Endothelial cell of umbilical vein (primary cell): ENCODE measurements around the gene PMIS2. TPM values are rescaled to one million over a fixed set of nuclear protein-coding genes. Genes with fewer than 3 reads are reported as not detected.

Experiments
- BruUV-seq: library from RNA; stranded (reverse); fragments of 400-500 nt; replicated peaks from 2 replicates; lab custom pipeline; 2021; lab: Mats Ljungman, UMichigan
- CTCF ChIA-PET: fragments of 300-600, 350-600 bp; sonication (Branson Sonifier 250); formaldehyde crosslinking; loops from one replicate; lab custom pipeline; 2021; ENCODE audit warnings: antibody characterized with exemption, inconsistent platforms; lab: Charles Lee
- POLR2A ChIA-PET: fragments of 300-600, 350-600 bp; sonication (Branson Sonifier 250); formaldehyde crosslinking; loops from one replicate; lab custom pipeline; 2021; ENCODE audit warnings: antibody characterized with exemption, inconsistent platforms; lab: Charles Lee
- DNase-seq: peaks from one replicate; pipeline ENCODE4 v3.0.0-alpha.2; 2011; ENCODE audit warnings: low read depth, low spot score
- FAIRE-seq: peaks from 2 replicates; lab custom pipeline; 2011; peaks lifted over from hg19 to GRCh38; lab: Jason Lieb, UNC
- H2AFZ ChIP-seq: 2 replicates; pipeline ENCODE4 v1.6.0; 2012; ENCODE audit warnings: low read depth, low read length, control low read depth, inconsistent platforms
- H3K27ac ChIP-seq: 2 replicates; pipeline ENCODE4 v1.5.1; 2011; ENCODE audit warnings: low read depth, mild to moderate bottlenecking, control low read depth, low read length, moderate library complexity; ENCODE audit not compliant: insufficient read depth
- H3K27me3 ChIP-seq, 2 experiments: 2 replicates each; pipeline versions ENCODE4 v1.6.0 to v1.6.1; 2011; ENCODE audit warnings: low read length in 2 of 2, mixed read lengths in 1 of 2; ENCODE audit not compliant: control insufficient read depth in 2 of 2, insufficient read depth in 2 of 2
- H3K36me3 ChIP-seq, 2 experiments: 2 replicates in 1 of 2; 3 replicates in 1 of 2; pipeline ENCODE4 v1.5.1; 2011; ENCODE audit warnings: low read length in 2 of 2, mild to moderate bottlenecking in 1 of 2, moderate library complexity in 1 of 2; ENCODE audit not compliant: control insufficient read depth in 2 of 2, insufficient read depth in 2 of 2; ENCODE audit errors: extremely low read depth in 1 of 2
- H3K4me1 ChIP-seq: 3 replicates; pipeline ENCODE4 v1.5.1; 2011; ENCODE audit warnings: mild to moderate bottlenecking, low read length; ENCODE audit not compliant: control insufficient read depth, insufficient read depth; ENCODE audit errors: extremely low read depth
- H3K4me2 ChIP-seq: 2 replicates; pipeline ENCODE4 v1.6.1; 2011; ENCODE audit warnings: low read length, control low read depth, mixed read lengths; ENCODE audit not compliant: insufficient read depth
- H3K4me3 ChIP-seq, 3 experiments: fragments of 200-600 bp in 1 of 3; sonication (generic), shearing (Covaris generic) in 1 of 3; replicated peaks in 1 of 3; 2 replicates each; pipeline ENCODE4 v1.5.1; 2011 to 2016; ENCODE audit warnings: control low read depth in 3 of 3, low read length in 3 of 3, mild to moderate bottlenecking in 2 of 3, inconsistent platforms in 1 of 3, low read depth in 1 of 3, moderate library complexity in 1 of 3; ENCODE audit not compliant: insufficient read depth in 1 of 3
- H3K79me2 ChIP-seq: 2 replicates; pipeline ENCODE4 v1.6.0; 2012; ENCODE audit warnings: low read length, inconsistent platforms; ENCODE audit not compliant: control insufficient read depth, insufficient read depth
- H3K9ac ChIP-seq: replicated peaks from 2 replicates; pipeline ENCODE3; 2011; ENCODE audit warnings: low read length, control low read depth; ENCODE audit not compliant: insufficient read depth; ENCODE audit errors: extremely low read depth
- H3K9me1 ChIP-seq: replicated peaks from 3 replicates; pipeline ENCODE4 v1.6.0; 2011; ENCODE audit warnings: mild to moderate bottlenecking, low read length; ENCODE audit not compliant: control insufficient read depth, insufficient read depth; ENCODE audit errors: extremely low read depth
- H3K9me3 ChIP-seq: replicated peaks from 2 replicates; pipeline ENCODE4 v1.5.1; 2012; ENCODE audit warnings: low read length, inconsistent platforms; ENCODE audit not compliant: control insufficient read depth, insufficient read depth
- H4K20me1 ChIP-seq: replicated peaks from 2 replicates; pipeline ENCODE3; 2011; ENCODE audit warnings: mild to moderate bottlenecking, low read length; ENCODE audit not compliant: control insufficient read depth, insufficient read depth; ENCODE audit errors: extremely low read depth
- CTCF ChIP-seq, 2 donors: IDR thresholded peaks; 1 replicate in 1 of 2; 2 replicates in 1 of 2; pipeline ENCODE4 v1.5.1; 2011; ENCODE audit warnings: low read length in 2 of 2, mild to moderate bottlenecking in 2 of 2, moderate library complexity in 2 of 2, control low read depth in 1 of 2, inconsistent platforms in 1 of 2, low read depth in 1 of 2; ENCODE audit not compliant: insufficient read depth in 1 of 2; ENCODE audit errors: extremely low read depth in 1 of 2
- GATA2 ChIP-seq: IDR thresholded peaks from 2 replicates; pipeline ENCODE4 v1.7.0; 2011; ENCODE audit warnings: low read depth, mild to moderate bottlenecking, moderate library complexity, mixed read lengths, low read length; ENCODE audit not compliant: insufficient read length, insufficient read depth
- MYC ChIP-seq: IDR thresholded peaks from one replicate; pipeline ENCODE4 v1.6.1; 2011; ENCODE audit warnings: mild to moderate bottlenecking, low read depth, low read length
- POLR2A ChIP-seq: IDR thresholded peaks from 2 replicates; pipeline ENCODE4 v1.6.1; 2012; ENCODE audit warnings: low read depth, mild to moderate bottlenecking, control low read depth, low read length
- POLR2AphosphoS5 ChIP-seq: IDR thresholded peaks from 2 replicates; pipeline ENCODE4 v1.6.1; 2012; ENCODE audit warnings: low read depth, mild to moderate bottlenecking, control low read depth, low read length, moderate library complexity; ENCODE audit not compliant: insufficient read depth
- dilution Hi-C: fragments of 300-500 bp; cut with MboI; formaldehyde crosslinking; loops from one replicate; pipeline ENCODE4 v1.15.0; 2019; ENCODE audit warnings: low sequenced_read_pairs; ENCODE audit not compliant: extremely low pct_ligation_motif_present
- intact Hi-C: fragments of 100-400 bp; cut with micrococcal nuclease; formaldehyde crosslinking; loops from one replicate; pipeline ENCODE4 v1.10.0; 2022
- polyA plus RNA-seq, 4 experiments: library from polyadenylated mRNA; depleted of rRNA in 3 of 4; stranded (reverse) in 3 of 4; unstranded in 1 of 4; fragments of >200 nt; gene quantifications; 2 replicates each; pipeline versions ENCODE4 v1.2.1 to v1.2.3, GENCODE V29; 2011 to 2012; ENCODE audit warnings: missing spikeins in 1 of 4
- total RNA-seq: library from RNA; stranded (reverse); gene quantifications from 2 replicates; pipeline ENCODE4 v1.2.3, GENCODE V29; 2021

PMIS2 gene
- total and polyA plus RNA-seq, 2 donors (not counting 3 experiments of a cell fraction or from before 2014, with no cell fraction given) = not detected

- H3K79me2 ChIP-seq = no peaks in the 10 kb centered on the region
- peaks cover 12 to 46% of the 10 kb centered on the region in 2 experiments for H3K36me3 ChIP-seq
- H3K9me3 ChIP-seq = no peaks in the 10 kb centered on the region
- POLR2A ChIA-PET = no interaction called here
- H4K20me1 ChIP-seq = no peaks in the 10 kb centered on the region
- no peak overlapping the region for H2AFZ ChIP-seq
- H3K4me1 ChIP-seq = peaks cover 3% of the 10 kb centered on the region
- TF ChIP-seq CTCF (IDR thresholded peaks at IDR 0.05; ENCODE audit: extremely low read depth in 1 of 2, insufficient read depth in 1 of 2, low read depth in 1 of 2, low read length in 2 of 2) (no peak), POLR2A (no peak), GATA2 (no peak), MYC (no peak), POLR2AphosphoS5 (no peak)
- no peak overlapping the region for H3K4me3 ChIP-seq
- no peak overlapping the region for H3K4me2 ChIP-seq
- dilution Hi-C loops = no loop called here
- H3K9me1 ChIP-seq = no peaks in the 10 kb centered on the region
- no peak for DNase-seq
- CTCF ChIA-PET = no interaction called here
- no peak overlapping the region for H3K9ac ChIP-seq
- H3K27ac ChIP-seq = no peak overlapping the region
- BruUV-seq = no TSS peak
- intact Hi-C loops = no loop called here
- H3K27me3 ChIP-seq = no peaks in the 10 kb centered on the region
- FAIRE-seq = no peak
These were observed 50.7 kb downstream of the PMIS2 start for GRCh38 chr19:35636651-35637050.

Other genes starting within 250 kb of the PMIS2 start
- not detected in 2 replicates for gene FFAR1, start 238.3 kb upstream of the PMIS2 start, total RNA-seq
- gene FFAR1, start 238.3 kb upstream of the PMIS2 start, polyA plus RNA-seq = not detected in 2 replicates
- gene FFAR3, start 227.7 kb upstream of the PMIS2 start, total RNA-seq = not detected in 2 replicates
- gene FFAR3, start 227.7 kb upstream of the PMIS2 start, polyA plus RNA-seq = not detected in 2 replicates
- not detected in 2 replicates for gene GPR42, start 215.1 kb upstream of the PMIS2 start, total RNA-seq
- not detected in 2 replicates for gene GPR42, start 215.1 kb upstream of the PMIS2 start, polyA plus RNA-seq
- gene FFAR2, start 137.9 kb upstream of the PMIS2 start, total RNA-seq = not detected in 2 replicates
- not detected in 2 replicates for gene FFAR2, start 137.9 kb upstream of the PMIS2 start, polyA plus RNA-seq
- gene KRTDAP, start 95.7 kb upstream of the PMIS2 start, total RNA-seq = not detected in 2 replicates
- not detected in 2 replicates for gene KRTDAP, start 95.7 kb upstream of the PMIS2 start, polyA plus RNA-seq
- not detected in 2 replicates for gene DMKN, start 72.5 kb upstream of the PMIS2 start, total RNA-seq
- gene DMKN, start 72.5 kb upstream of the PMIS2 start, polyA plus RNA-seq = not detected in 2 replicates
- not detected in 2 replicates for gene SBSN, start 57.9 kb upstream of the PMIS2 start, total RNA-seq
- not detected in 2 replicates for gene SBSN, start 57.9 kb upstream of the PMIS2 start, polyA plus RNA-seq
- not detected in 2 replicates for gene GAPDHS, start 52.7 kb upstream of the PMIS2 start, total RNA-seq
- not detected in 2 replicates for gene GAPDHS, start 52.7 kb upstream of the PMIS2 start, polyA plus RNA-seq
- gene TMEM147, start 40.5 kb upstream of the PMIS2 start, total RNA-seq = 75.8 and 76.1 TPM in 2 replicates
- gene TMEM147, start 40.5 kb upstream of the PMIS2 start, polyA plus RNA-seq = 214 and 246 TPM in 2 replicates
- not detected in 2 replicates for gene ATP4A, start 22.5 kb upstream of the PMIS2 start, total RNA-seq
- gene ATP4A, start 22.5 kb upstream of the PMIS2 start, polyA plus RNA-seq = not detected in 2 replicates
- gene HAUS5, start 26.6 kb downstream of the PMIS2 start, total RNA-seq = 17.5 and 19.0 TPM in 2 replicates
- gene HAUS5, start 26.6 kb downstream of the PMIS2 start, polyA plus RNA-seq = 8.9 and 9.2 TPM in 2 replicates
- gene RBM42, start 42.9 kb downstream of the PMIS2 start, total RNA-seq = 97.3 and 99.2 TPM in 2 replicates
- 78.3 and 81.4 TPM in 2 replicates for gene RBM42, start 42.9 kb downstream of the PMIS2 start, polyA plus RNA-seq
- 0.95 and 1.5 TPM in 2 replicates for gene ETV2, start 55.6 kb downstream of the PMIS2 start, total RNA-seq
- gene ETV2, start 55.6 kb downstream of the PMIS2 start, polyA plus RNA-seq = 1.0 and 2.1 TPM in 2 replicates
- gene COX6B1, start 62.1 kb downstream of the PMIS2 start, total RNA-seq = 300 and 327 TPM in 2 replicates
- 692 and 759 TPM in 2 replicates for gene COX6B1, start 62.1 kb downstream of the PMIS2 start, polyA plus RNA-seq
- gene UPK1A, start 80.3 kb downstream of the PMIS2 start, total RNA-seq = not detected in 2 replicates
- 0.13 TPM in 1 of 2 replicates, not detected in the other for gene UPK1A, start 80.3 kb downstream of the PMIS2 start, polyA plus RNA-seq
- gene ZBTB32, start 118.4 kb downstream of the PMIS2 start, total RNA-seq = not detected in 2 replicates
- not detected in 2 replicates for gene ZBTB32, start 118.4 kb downstream of the PMIS2 start, polyA plus RNA-seq
- gene KMT2B, start 131.8 kb downstream of the PMIS2 start, total RNA-seq = 37.2 and 40.0 TPM in 2 replicates
- 28.4 and 30.1 TPM in 2 replicates for gene KMT2B, start 131.8 kb downstream of the PMIS2 start, polyA plus RNA-seq
- 2.6 and 3.4 TPM in 2 replicates for gene IGFLR1, start 156.3 kb downstream of the PMIS2 start, total RNA-seq
- 7.6 and 11.8 TPM in 2 replicates for gene IGFLR1, start 156.3 kb downstream of the PMIS2 start, polyA plus RNA-seq
- 5.6 and 10.5 TPM in 2 replicates for gene U2AF1L4, start 159.2 kb downstream of the PMIS2 start, total RNA-seq
- gene U2AF1L4, start 159.2 kb downstream of the PMIS2 start, polyA plus RNA-seq = 13.5 and 15.0 TPM in 2 replicates
- 65.6 and 70.1 TPM in 2 replicates for gene PSENEN, start 159.5 kb downstream of the PMIS2 start, total RNA-seq
- 60.0 and 86.8 TPM in 2 replicates for gene PSENEN, start 159.5 kb downstream of the PMIS2 start, polyA plus RNA-seq
- 11.3 and 15.5 TPM in 2 replicates for gene LIN37, start 162.4 kb downstream of the PMIS2 start, total RNA-seq
- 21.4 and 21.9 TPM in 2 replicates for gene LIN37, start 162.4 kb downstream of the PMIS2 start, polyA plus RNA-seq
- 2.7 and 6.2 TPM in 2 replicates for gene HSPB6, start 170.9 kb downstream of the PMIS2 start, total RNA-seq
- gene HSPB6, start 170.9 kb downstream of the PMIS2 start, polyA plus RNA-seq = 2.3 and 3.4 TPM in 2 replicates
- gene PROSER3, start 172.0 kb downstream of the PMIS2 start, total RNA-seq = 28.3 and 32.1 TPM in 2 replicates
- gene PROSER3, start 172.0 kb downstream of the PMIS2 start, polyA plus RNA-seq = 18.3 and 19.5 TPM in 2 replicates
- 18.4 and 32.8 TPM in 2 replicates for gene ARHGAP33, start 189.4 kb downstream of the PMIS2 start, total RNA-seq
- 11.0 and 11.7 TPM in 2 replicates for gene ARHGAP33, start 189.4 kb downstream of the PMIS2 start, polyA plus RNA-seq
- gene PRODH2, start 226.7 kb downstream of the PMIS2 start, total RNA-seq = not detected in 2 replicates
- not detected in 2 replicates for gene PRODH2, start 226.7 kb downstream of the PMIS2 start, polyA plus RNA-seq